Activated CD4-positive, CD25-positive, alpha-beta regulatory T cell treated with anti-CD3 and anti-CD28 coated beads, Interleukin-2, amount 50 U/mL, for 72 hours (primary cell): ENCODE data around the gene A4GALT.

Experiments used
- DNase-seq: peaks from one replicate; pipeline ENCODE4 v3.0.0; 2021

A4GALT gene

GRCh38 chr22:42700355-42700754, 20.3 kb downstream of the A4GALT start:
- DNase-seq, result no peak

- no peak for DNase-seq
Measured at GRCh38 chr22:42699976-42700352, 20.7 kb downstream of the A4GALT start.

GRCh38 chr22:42699281-42699975, 21.2 kb downstream of the A4GALT start:
- DNase-seq, result no peak

GRCh38 chr22:42697542-42698013, 23.1 kb downstream of the A4GALT start:
- no peak for DNase-seq

- DNase-seq, result no peak
Measured at GRCh38 chr22:42696331-42696967, 24.2 kb downstream of the A4GALT start.

- no peak for DNase-seq
Measured at GRCh38 chr22:42695294-42695693, 25.4 kb downstream of the A4GALT start.

- DNase-seq, result no peak
Measured at GRCh38 chr22:42693763-42694683, 26.6 kb downstream of the A4GALT start.

- DNase-seq, result no peak
Measured at GRCh38 chr22:42693055-42693762, 27.5 kb downstream of the A4GALT start.

- no peak for DNase-seq
Measured at GRCh38 chr22:42692239-42693054, 28.2 kb downstream of the A4GALT start.

- no peak for DNase-seq
Measured at GRCh38 chr22:42691440-42691839, 29.2 kb downstream of the A4GALT start.

- no peak for DNase-seq
Measured at GRCh38 chr22:42688241-42689211, 32.1 kb downstream of the A4GALT start.

- DNase-seq, result no peak
Measured at GRCh38 chr22:42686756-42687491, 33.7 kb downstream of the A4GALT start.

- no peak for DNase-seq
Measured at GRCh38 chr22:42685941-42686653, 34.6 kb downstream of the A4GALT start.

GRCh38 chr22:42684462-42685195, 36.0 kb downstream of the A4GALT start:
- DNase-seq, result no peak

- no peak for DNase-seq
Measured at GRCh38 chr22:42683578-42684283, 36.9 kb downstream of the A4GALT start.

- DNase-seq, result no peak
Measured at GRCh38 chr22:42682113-42682851, 38.4 kb downstream of the A4GALT start.

GRCh38 chr22:42680648-42681047, 40.0 kb downstream of the A4GALT start:
- DNase-seq, result no peak
